Activated naive CD4-positive, alpha-beta T cell treated with anti-CD3 and anti-CD28 coated beads, Interleukin-2, amount 50 U/mL, for 24 hours (primary cell): ENCODE results near the gene RTRAF.

Experiments
- H3K27ac Mint-ChIP-seq: one replicate; pipeline ENCODE4 v1.8.0; 2021; ENCODE audit warnings: mild to moderate bottlenecking, mixed read lengths
- H3K27me3 Mint-ChIP-seq: one replicate; pipeline ENCODE4 v1.8.0; 2021; ENCODE audit warnings: mixed read lengths
- H3K36me3 Mint-ChIP-seq: one replicate; pipeline ENCODE4 v1.8.0; 2021; ENCODE audit warnings: mixed read lengths
- H3K4me1 Mint-ChIP-seq: one replicate; pipeline ENCODE4 v1.8.0; 2021; ENCODE audit warnings: mixed read lengths
- H3K4me3 Mint-ChIP-seq: one replicate; pipeline ENCODE4 v1.8.0; 2021; ENCODE audit warnings: mild to moderate bottlenecking, mixed read lengths
- H3K9me3 Mint-ChIP-seq: one replicate; pipeline ENCODE4 v1.8.0; 2021; ENCODE audit warnings: mixed read lengths

The RTRAF gene

GRCh38 chr14:52007637-52008036, 18.3 kb downstream of the RTRAF start:
- H3K27me3 Mint-ChIP-seq, result no peaks in the 10 kb centered on the region
- H3K4me3 Mint-ChIP-seq, result no peak overlapping the region
- H3K36me3 Mint-ChIP-seq, result peaks cover 25% of the 10 kb centered on the region
- no peak overlapping the region for H3K27ac Mint-ChIP-seq
- H3K9me3 Mint-ChIP-seq, result no peaks in the 10 kb centered on the region
- H3K4me1 Mint-ChIP-seq, result no peaks in the 10 kb centered on the region

- Mint-ChIP-seq H3K27ac (peak overlapping the region; percentile 4), H3K9me3 (no peaks in the 10 kb centered on the region), H3K4me3 (no peak overlapping the region), H3K36me3 (peaks cover 25% of the 10 kb centered on the region), H3K27me3 (no peaks in the 10 kb centered on the region), H3K4me1 (no peaks in the 10 kb centered on the region)
Measured at GRCh38 chr14:52008136-52008535, 18.8 kb downstream of the RTRAF start.

GRCh38 chr14:52010173-52010693, 20.9 kb downstream of the RTRAF start:
- H3K4me1 Mint-ChIP-seq, result no peaks in the 10 kb centered on the region
- no peaks in the 10 kb centered on the region for H3K9me3 Mint-ChIP-seq
- H3K36me3 Mint-ChIP-seq, result peaks cover 22% of the 10 kb centered on the region
- no peaks in the 10 kb centered on the region for H3K27me3 Mint-ChIP-seq
- H3K4me3 Mint-ChIP-seq, result no peak overlapping the region
- no peak overlapping the region for H3K27ac Mint-ChIP-seq

GRCh38 chr14:52011523-52011922, 22.2 kb downstream of the RTRAF start:
- H3K4me3 Mint-ChIP-seq, result no peak overlapping the region
- H3K27me3 Mint-ChIP-seq, result peaks cover 2% of the 10 kb centered on the region
- H3K36me3 Mint-ChIP-seq, result peaks cover 14% of the 10 kb centered on the region
- H3K9me3 Mint-ChIP-seq, result no peaks in the 10 kb centered on the region
- H3K27ac Mint-ChIP-seq, result no peak overlapping the region
- no peaks in the 10 kb centered on the region for H3K4me1 Mint-ChIP-seq

GRCh38 chr14:52012635-52013034, 23.3 kb downstream of the RTRAF start:
- Mint-ChIP-seq H3K4me1 (no peaks in the 10 kb centered on the region), H3K27ac (no peak overlapping the region), H3K36me3 (peaks cover 10% of the 10 kb centered on the region), H3K9me3 (no peaks in the 10 kb centered on the region), H3K4me3 (no peak overlapping the region), H3K27me3 (peaks cover 3% of the 10 kb centered on the region)

GRCh38 chr14:52013984-52014600, 24.7 kb downstream of the RTRAF start:
- no peak overlapping the region for H3K27ac Mint-ChIP-seq

GRCh38 chr14:52014601-52015267, 25.4 kb downstream of the RTRAF start:
- peaks cover 3% of the 10 kb centered on the region for H3K27me3 Mint-ChIP-seq
- peaks cover 3% of the 10 kb centered on the region for H3K4me1 Mint-ChIP-seq
- H3K4me3 Mint-ChIP-seq, result no peak overlapping the region
- peaks cover 6% of the 10 kb centered on the region for H3K36me3 Mint-ChIP-seq
- H3K27ac Mint-ChIP-seq, result no peak overlapping the region
- no peaks in the 10 kb centered on the region for H3K9me3 Mint-ChIP-seq

More at GRCh38 chr14:52013984-52014600, 24.7 kb downstream of the RTRAF start:
- Mint-ChIP-seq H3K27me3 (peaks cover 3% of the 10 kb centered on the region), H3K9me3 (no peaks in the 10 kb centered on the region), H3K4me1 (no peaks in the 10 kb centered on the region), H3K4me3 (no peak overlapping the region), H3K36me3 (peaks cover 6% of the 10 kb centered on the region)

- peaks cover 11% of the 10 kb centered on the region for H3K4me1 Mint-ChIP-seq
- peaks cover 5% of the 10 kb centered on the region for H3K36me3 Mint-ChIP-seq
- no peaks in the 10 kb centered on the region for H3K9me3 Mint-ChIP-seq
- no peak overlapping the region for H3K4me3 Mint-ChIP-seq
- no peak overlapping the region for H3K27ac Mint-ChIP-seq
- H3K27me3 Mint-ChIP-seq, result peaks cover 3% of the 10 kb centered on the region
Measured at GRCh38 chr14:52015411-52016030, 26.2 kb downstream of the RTRAF start.

- no peaks in the 10 kb centered on the region for H3K36me3 Mint-ChIP-seq
- no peaks in the 10 kb centered on the region for H3K9me3 Mint-ChIP-seq
- H3K4me3 Mint-ChIP-seq, result no peak overlapping the region
- H3K27ac Mint-ChIP-seq, result no peak overlapping the region
- peaks cover 3% of the 10 kb centered on the region for H3K27me3 Mint-ChIP-seq
- H3K4me1 Mint-ChIP-seq, result peaks cover 36% of the 10 kb centered on the region
Measured at GRCh38 chr14:52018252-52018651, 28.9 kb downstream of the RTRAF start.

- no peak overlapping the region for H3K4me3 Mint-ChIP-seq
- no peaks in the 10 kb centered on the region for H3K36me3 Mint-ChIP-seq
- H3K9me3 Mint-ChIP-seq, result no peaks in the 10 kb centered on the region
- H3K27ac Mint-ChIP-seq, result no peak overlapping the region
- H3K27me3 Mint-ChIP-seq, result peaks cover 3% of the 10 kb centered on the region
- H3K4me1 Mint-ChIP-seq, result peaks cover 36% of the 10 kb centered on the region
Measured at GRCh38 chr14:52018970-52019369, 29.6 kb downstream of the RTRAF start.

- Mint-ChIP-seq H3K27me3 (peaks cover 3% of the 10 kb centered on the region), H3K9me3 (no peaks in the 10 kb centered on the region), H3K4me3 (peak overlapping the region; percentile 47), H3K4me1 (peaks cover 36% of the 10 kb centered on the region), H3K27ac (peak overlapping the region; percentile 60), H3K36me3 (no peaks in the 10 kb centered on the region)
Measured at GRCh38 chr14:52020161-52020714, 30.9 kb downstream of the RTRAF start.

GRCh38 chr14:52020866-52021717, 31.7 kb downstream of the RTRAF start:
- Mint-ChIP-seq H3K4me3 (peak overlapping the region; percentile 16), H3K36me3 (no peaks in the 10 kb centered on the region), H3K9me3 (no peaks in the 10 kb centered on the region), H3K4me1 (peaks cover 36% of the 10 kb centered on the region), H3K27me3 (peaks cover 3% of the 10 kb centered on the region), H3K27ac (no peak overlapping the region)

- Mint-ChIP-seq H3K9me3 (no peaks in the 10 kb centered on the region), H3K36me3 (no peaks in the 10 kb centered on the region), H3K4me1 (peaks cover 36% of the 10 kb centered on the region), H3K4me3 (no peak overlapping the region), H3K27ac (no peak overlapping the region), H3K27me3 (no peaks in the 10 kb centered on the region)
Measured at GRCh38 chr14:52021957-52022600, 32.7 kb downstream of the RTRAF start.

- Mint-ChIP-seq H3K9me3 (no peaks in the 10 kb centered on the region), H3K4me3 (no peak overlapping the region), H3K36me3 (no peaks in the 10 kb centered on the region), H3K27me3 (no peaks in the 10 kb centered on the region), H3K27ac (no peak overlapping the region), H3K4me1 (peaks cover 36% of the 10 kb centered on the region)
Measured at GRCh38 chr14:52023518-52023917, 34.2 kb downstream of the RTRAF start.

GRCh38 chr14:52025310-52025709, 36.0 kb downstream of the RTRAF start:
- H3K9me3 Mint-ChIP-seq, result no peaks in the 10 kb centered on the region
- H3K4me1 Mint-ChIP-seq, result peaks cover 27% of the 10 kb centered on the region
- H3K27me3 Mint-ChIP-seq, result no peaks in the 10 kb centered on the region
- no peak overlapping the region for H3K27ac Mint-ChIP-seq
- no peaks in the 10 kb centered on the region for H3K36me3 Mint-ChIP-seq
- H3K4me3 Mint-ChIP-seq, result no peak overlapping the region
